ENCODE data around the gene F8.

The F8 gene

GRCh38 chrX:154815274-154815818 is 207.2 kb downstream of the F8 start:
- H3K27ac ChIP-seq, result no peak overlapping the region
- H3K4me3 ChIP-seq (ENCODE audit: low read depth in 1 of 2, low read length in 1 of 2), result no peak overlapping the region
- no peaks in the 10 kb centered on the region for H3K36me3 ChIP-seq
- TF ChIP-seq CTCF (IDR thresholded peaks at IDR 0.05), result no peak
- no peaks in the 10 kb centered on the region for H3K9me3 ChIP-seq
- no peaks in the 10 kb centered on the region for H3K27me3 ChIP-seq
- no peaks in the 10 kb centered on the region for H3K4me1 ChIP-seq (ENCODE audit: control insufficient read depth in 1 of 2, insufficient read depth in 1 of 2, low read depth in 1 of 2, low read length in 1 of 2)

GRCh38 chrX:154813801-154814200 is 208.7 kb downstream of the F8 start:
- Histone ChIP-seq H3K27me3 (no peaks in the 10 kb centered on the region), H3K4me3 (ENCODE audit: low read depth in 1 of 2, low read length in 1 of 2) (no peak overlapping the region), H3K4me1 (ENCODE audit: control insufficient read depth in 1 of 2, insufficient read depth in 1 of 2, low read depth in 1 of 2, low read length in 1 of 2) (no peaks in the 10 kb centered on the region), H3K27ac (no peak overlapping the region), H3K9me3 (no peaks in the 10 kb centered on the region), H3K36me3 (no peaks in the 10 kb centered on the region)
- TF ChIP-seq CTCF (IDR thresholded peaks at IDR 0.05), result no peak

- TF ChIP-seq CTCF (IDR thresholded peaks at IDR 0.05), result no peak
- H3K27me3 ChIP-seq, result no peaks in the 10 kb centered on the region
- H3K4me1 ChIP-seq (ENCODE audit: control insufficient read depth in 1 of 2, insufficient read depth in 1 of 2, low read depth in 1 of 2, low read length in 1 of 2), result no peaks in the 10 kb centered on the region
- H3K4me3 ChIP-seq (ENCODE audit: low read depth in 1 of 2, low read length in 1 of 2), result no peak overlapping the region
- H3K9me3 ChIP-seq, result no peaks in the 10 kb centered on the region
- H3K27ac ChIP-seq, result no peak overlapping the region
- no peaks in the 10 kb centered on the region for H3K36me3 ChIP-seq
Observed at GRCh38 chrX:154812341-154813101, 210.0 kb downstream of the F8 start.

- no peaks in the 10 kb centered on the region for H3K36me3 ChIP-seq
- no peak for TF ChIP-seq CTCF (IDR thresholded peaks at IDR 0.05)
- no peak overlapping the region for H3K27ac ChIP-seq
- no peaks in the 10 kb centered on the region for H3K27me3 ChIP-seq
- peaks cover 6 to 7% of the 10 kb centered on the region in 2 experiments for H3K4me1 ChIP-seq (ENCODE audit: control insufficient read depth in 1 of 2, insufficient read depth in 1 of 2, low read depth in 1 of 2, low read length in 1 of 2)
- no peaks in the 10 kb centered on the region for H3K9me3 ChIP-seq
- no peak overlapping the region for H3K4me3 ChIP-seq (ENCODE audit: low read depth in 1 of 2, low read length in 1 of 2)
Observed at GRCh38 chrX:154809939-154810665, 212.4 kb downstream of the F8 start.

GRCh38 chrX:154806837-154807501 is 215.6 kb downstream of the F8 start:
- Histone ChIP-seq H3K4me3 (ENCODE audit: low read depth in 1 of 2, low read length in 1 of 2) (no peak overlapping the region), H3K4me1 (ENCODE audit: control insufficient read depth in 1 of 2, insufficient read depth in 1 of 2, low read depth in 1 of 2, low read length in 1 of 2) (peaks cover 29 to 30% of the 10 kb centered on the region in 2 experiments), H3K27me3 (no peaks in the 10 kb centered on the region), H3K27ac (no peak overlapping the region), H3K9me3 (no peaks in the 10 kb centered on the region), H3K36me3 (no peaks in the 10 kb centered on the region)
- no peak for TF ChIP-seq CTCF (IDR thresholded peaks at IDR 0.05)

Measured in neutrophil (primary cell).